ENCODE data around the gene EEFSEC.

The EEFSEC gene

GRCh38 chr3:128372707-128373533 lies 219.6 kb downstream of the EEFSEC start:
- TF ChIP-seq ZNF274 (IDR thresholded peaks at IDR 0.05; ENCODE audit: low read depth, low read length), result no peak
- H3K4me3 ChIP-seq (ENCODE audit: low read length), result no peak overlapping the region

GRCh38 chr3:128374746-128375445 lies 221.6 kb downstream of the EEFSEC start:
- H3K4me3 ChIP-seq (ENCODE audit: low read length), result no peak overlapping the region
- no peak for TF ChIP-seq ZNF274 (IDR thresholded peaks at IDR 0.05; ENCODE audit: low read depth, low read length)

GRCh38 chr3:128376516-128376915 lies 223.2 kb downstream of the EEFSEC start:
- H3K4me3 ChIP-seq (ENCODE audit: low read length), result no peak overlapping the region
- TF ChIP-seq ZNF274 (IDR thresholded peaks at IDR 0.05; ENCODE audit: low read depth, low read length), result no peak

GRCh38 chr3:128378631-128379347 lies 225.5 kb downstream of the EEFSEC start:
- no peak for TF ChIP-seq ZNF274 (IDR thresholded peaks at IDR 0.05; ENCODE audit: low read depth, low read length)
- no peak overlapping the region for H3K4me3 ChIP-seq (ENCODE audit: low read length)

GRCh38 chr3:128379367-128380160 lies 226.3 kb downstream of the EEFSEC start:
- no peak overlapping the region for H3K4me3 ChIP-seq (ENCODE audit: low read length)
- no peak for TF ChIP-seq ZNF274 (IDR thresholded peaks at IDR 0.05; ENCODE audit: low read depth, low read length)

GRCh38 chr3:128380295-128380694 lies 227.0 kb downstream of the EEFSEC start:
- H3K4me3 ChIP-seq (ENCODE audit: low read length), result no peak overlapping the region
- TF ChIP-seq ZNF274 (IDR thresholded peaks at IDR 0.05; ENCODE audit: low read depth, low read length), result no peak

- no peak overlapping the region for H3K4me3 ChIP-seq (ENCODE audit: low read length)
- no peak for TF ChIP-seq ZNF274 (IDR thresholded peaks at IDR 0.05; ENCODE audit: low read depth, low read length)
These were observed 227.4 kb downstream of the EEFSEC start for GRCh38 chr3:128380719-128381118.

GRCh38 chr3:128381609-128382008 lies 228.3 kb downstream of the EEFSEC start:
- TF ChIP-seq ZNF274 (IDR thresholded peaks at IDR 0.05; ENCODE audit: low read depth, low read length), result no peak

GRCh38 chr3:128382221-128382807 lies 229.0 kb downstream of the EEFSEC start:
- no peak for TF ChIP-seq ZNF274 (IDR thresholded peaks at IDR 0.05; ENCODE audit: low read depth, low read length)
- H3K4me3 ChIP-seq (ENCODE audit: low read length), result no peak overlapping the region

More at GRCh38 chr3:128381609-128382008, 228.3 kb downstream of the EEFSEC start:
- H3K4me3 ChIP-seq (ENCODE audit: low read length), result no peak overlapping the region

- H3K4me3 ChIP-seq (ENCODE audit: low read length), result no peak overlapping the region
- TF ChIP-seq ZNF274 (IDR thresholded peaks at IDR 0.05; ENCODE audit: low read depth, low read length), result no peak
These were observed 230.3 kb downstream of the EEFSEC start for GRCh38 chr3:128383316-128384235.

- TF ChIP-seq ZNF274 (IDR thresholded peaks at IDR 0.05; ENCODE audit: low read depth, low read length), result no peak
- no peak overlapping the region for H3K4me3 ChIP-seq (ENCODE audit: low read length)
These were observed 232.0 kb downstream of the EEFSEC start for GRCh38 chr3:128385080-128385832.

- no peak for TF ChIP-seq ZNF274 (IDR thresholded peaks at IDR 0.05; ENCODE audit: low read depth, low read length)
- no peak overlapping the region for H3K4me3 ChIP-seq (ENCODE audit: low read length)
These were observed 235.7 kb downstream of the EEFSEC start for GRCh38 chr3:128388932-128389331.

Measured in GM08714 (cell line).